HepG2 (cell line): ENCODE results near the gene CST8.

Source experiments
- DNMT1 ChIP-seq: sonication (generic); formaldehyde crosslinking; IDR thresholded peaks from 2 replicates; pipeline ENCODE4 v1.5.1; 2020; ENCODE audit warnings: mild to moderate bottlenecking, missing genetic modification reagents
- KDM3A ChIP-seq: IDR thresholded peaks from 2 replicates; pipeline ENCODE4 v1.6.1; 2018; ENCODE audit warnings: low read depth, missing compliant biosample characterization
- SYNCRIP ChIP-seq: fragments of 200-400 bp; formaldehyde crosslinking; IDR thresholded peaks from 2 replicates; pipeline ENCODE4 v1.6.1; 2018; ENCODE audit warnings: mild to moderate bottlenecking, low read depth, low read length; ENCODE audit not compliant: insufficient read depth
- ZBTB4 ChIP-seq: sonication (generic); formaldehyde crosslinking; IDR thresholded peaks from 2 replicates; pipeline ENCODE4 v1.4.0; 2020; ENCODE audit warnings: missing genetic modification reagents, mild to moderate bottlenecking, borderline replicate concordance
- ZFP82 ChIP-seq: sonication (generic); formaldehyde crosslinking; IDR thresholded peaks from 2 replicates; pipeline ENCODE4 v1.5.1; 2020; ENCODE audit warnings: mild to moderate bottlenecking, missing genetic modification reagents, borderline replicate concordance
- TF ChIP-seq, protein P1 (sequence below): sonication (generic); formaldehyde crosslinking; IDR thresholded peaks from 2 replicates; pipeline ENCODE4 v1.9.0; 2021; ENCODE audit warnings: missing genetic modification reagents, borderline replicate concordance
- TF ChIP-seq, protein P2 (sequence below): sonication (generic); formaldehyde crosslinking; IDR thresholded peaks from 2 replicates; pipeline ENCODE4 v1.5.0; 2020; ENCODE audit warnings: mild to moderate bottlenecking, missing genetic modification reagents, moderate library complexity

DNA sequence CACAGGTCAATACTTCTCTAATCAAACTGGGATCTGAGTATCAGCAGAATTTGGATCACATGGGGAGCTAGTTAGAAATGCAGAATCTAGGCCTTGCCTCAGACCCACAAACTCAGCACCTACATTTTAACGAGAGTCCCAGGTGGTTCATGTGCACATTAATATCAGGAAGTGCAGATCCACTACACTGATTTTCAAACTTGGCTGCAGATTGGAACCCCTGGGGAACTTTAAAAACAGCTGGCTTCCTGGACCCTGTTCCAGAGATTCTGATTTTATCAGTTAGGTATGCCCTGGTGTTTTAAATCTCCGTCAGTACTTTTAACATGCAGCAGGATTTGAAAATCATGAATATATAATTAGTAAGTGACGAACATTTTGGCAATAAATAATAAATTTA, 1.9 kb upstream of the CST8 start:
- TF ChIP-seq KDM3A (no peak), SYNCRIP (no peak), ZFP82 (CRISPR knock-in tag) (no peak), ZBTB4 (CRISPR knock-in tag) (no peak), DNMT1 (CRISPR knock-in tag) (no peak)
- TF ChIP-seq, protein P1, sequence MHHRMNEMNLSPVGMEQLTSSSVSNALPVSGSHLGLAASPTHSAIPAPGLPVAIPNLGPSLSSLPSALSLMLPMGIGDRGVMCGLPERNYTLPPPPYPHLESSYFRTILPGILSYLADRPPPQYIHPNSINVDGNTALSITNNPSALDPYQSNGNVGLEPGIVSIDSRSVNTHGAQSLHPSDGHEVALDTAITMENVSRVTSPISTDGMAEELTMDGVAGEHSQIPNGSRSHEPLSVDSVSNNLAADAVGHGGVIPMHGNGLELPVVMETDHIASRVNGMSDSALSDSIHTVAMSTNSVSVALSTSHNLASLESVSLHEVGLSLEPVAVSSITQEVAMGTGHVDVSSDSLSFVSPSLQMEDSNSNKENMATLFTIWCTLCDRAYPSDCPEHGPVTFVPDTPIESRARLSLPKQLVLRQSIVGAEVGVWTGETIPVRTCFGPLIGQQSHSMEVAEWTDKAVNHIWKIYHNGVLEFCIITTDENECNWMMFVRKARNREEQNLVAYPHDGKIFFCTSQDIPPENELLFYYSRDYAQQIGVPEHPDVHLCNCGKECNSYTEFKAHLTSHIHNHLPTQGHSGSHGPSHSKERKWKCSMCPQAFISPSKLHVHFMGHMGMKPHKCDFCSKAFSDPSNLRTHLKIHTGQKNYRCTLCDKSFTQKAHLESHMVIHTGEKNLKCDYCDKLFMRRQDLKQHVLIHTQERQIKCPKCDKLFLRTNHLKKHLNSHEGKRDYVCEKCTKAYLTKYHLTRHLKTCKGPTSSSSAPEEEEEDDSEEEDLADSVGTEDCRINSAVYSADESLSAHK (CRISPR knock-in tag) = no peak
- TF ChIP-seq, protein P2, sequence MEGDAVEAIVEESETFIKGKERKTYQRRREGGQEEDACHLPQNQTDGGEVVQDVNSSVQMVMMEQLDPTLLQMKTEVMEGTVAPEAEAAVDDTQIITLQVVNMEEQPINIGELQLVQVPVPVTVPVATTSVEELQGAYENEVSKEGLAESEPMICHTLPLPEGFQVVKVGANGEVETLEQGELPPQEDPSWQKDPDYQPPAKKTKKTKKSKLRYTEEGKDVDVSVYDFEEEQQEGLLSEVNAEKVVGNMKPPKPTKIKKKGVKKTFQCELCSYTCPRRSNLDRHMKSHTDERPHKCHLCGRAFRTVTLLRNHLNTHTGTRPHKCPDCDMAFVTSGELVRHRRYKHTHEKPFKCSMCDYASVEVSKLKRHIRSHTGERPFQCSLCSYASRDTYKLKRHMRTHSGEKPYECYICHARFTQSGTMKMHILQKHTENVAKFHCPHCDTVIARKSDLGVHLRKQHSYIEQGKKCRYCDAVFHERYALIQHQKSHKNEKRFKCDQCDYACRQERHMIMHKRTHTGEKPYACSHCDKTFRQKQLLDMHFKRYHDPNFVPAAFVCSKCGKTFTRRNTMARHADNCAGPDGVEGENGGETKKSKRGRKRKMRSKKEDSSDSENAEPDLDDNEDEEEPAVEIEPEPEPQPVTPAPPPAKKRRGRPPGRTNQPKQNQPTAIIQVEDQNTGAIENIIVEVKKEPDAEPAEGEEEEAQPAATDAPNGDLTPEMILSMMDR (CRISPR knock-in tag) = no peak
